ENCODE measurements around the gene CNTLN. TPM values are rescaled to one million over a fixed set of nuclear protein-coding genes. Genes with fewer than 3 reads are reported as not detected.

The CNTLN gene
- total RNA-seq, 1 donor from 2014 or later: 4.1 TPM

DNA sequence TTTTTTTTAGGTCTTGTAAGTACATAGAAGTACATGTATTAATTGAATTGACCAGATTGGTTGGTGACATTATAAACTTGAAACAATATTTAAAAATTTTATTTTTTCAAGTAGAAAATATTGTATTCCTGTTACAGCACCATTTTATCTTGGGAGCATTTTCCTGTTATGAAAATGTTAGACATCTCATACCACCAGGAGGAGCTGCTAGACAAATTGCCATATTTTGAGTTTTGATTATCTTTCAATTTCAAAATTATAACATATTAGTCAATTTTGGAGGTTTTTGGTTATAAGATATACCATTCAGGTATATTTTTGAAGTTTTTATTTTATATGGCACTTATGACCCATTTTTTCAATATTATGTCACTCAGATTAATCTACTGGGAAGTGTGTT, 84.4 kb downstream of the CNTLN start:
- no peaks in the 10 kb centered on the region for H3K27me3 ChIP-seq (ENCODE audit: control insufficient read depth, insufficient read depth, low read length)

DNA sequence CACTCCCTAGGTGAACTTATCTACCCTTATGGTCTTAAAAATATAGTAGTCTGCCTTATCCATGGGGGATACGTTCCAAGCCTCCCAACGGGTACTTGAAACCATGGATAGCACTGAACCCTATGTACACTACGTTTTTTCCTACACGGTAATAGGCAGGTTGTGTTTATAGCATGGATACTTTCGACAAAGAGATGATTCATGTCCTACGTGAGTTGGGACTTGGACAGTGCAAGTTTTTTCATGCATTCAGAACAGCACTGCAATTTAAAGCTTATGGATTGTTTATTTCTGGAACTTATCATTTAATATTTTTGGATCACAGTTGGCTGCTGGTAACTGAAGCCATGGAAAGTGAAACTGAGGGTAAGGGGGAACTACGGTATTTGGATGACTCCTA, 88.1 kb downstream of the CNTLN start:
- no peak for DNase-seq (ENCODE audit: low read depth)
- H3K36me3 ChIP-seq (ENCODE audit: control insufficient read depth, insufficient read depth, low read length): no peaks in the 10 kb centered on the region
- H3K4me3 ChIP-seq (ENCODE audit: low read depth, low read length): no peak overlapping the region
- no peaks in the 10 kb centered on the region for H3K27me3 ChIP-seq (ENCODE audit: control insufficient read depth, insufficient read depth, low read length)
- TF ChIP-seq, protein P1, sequence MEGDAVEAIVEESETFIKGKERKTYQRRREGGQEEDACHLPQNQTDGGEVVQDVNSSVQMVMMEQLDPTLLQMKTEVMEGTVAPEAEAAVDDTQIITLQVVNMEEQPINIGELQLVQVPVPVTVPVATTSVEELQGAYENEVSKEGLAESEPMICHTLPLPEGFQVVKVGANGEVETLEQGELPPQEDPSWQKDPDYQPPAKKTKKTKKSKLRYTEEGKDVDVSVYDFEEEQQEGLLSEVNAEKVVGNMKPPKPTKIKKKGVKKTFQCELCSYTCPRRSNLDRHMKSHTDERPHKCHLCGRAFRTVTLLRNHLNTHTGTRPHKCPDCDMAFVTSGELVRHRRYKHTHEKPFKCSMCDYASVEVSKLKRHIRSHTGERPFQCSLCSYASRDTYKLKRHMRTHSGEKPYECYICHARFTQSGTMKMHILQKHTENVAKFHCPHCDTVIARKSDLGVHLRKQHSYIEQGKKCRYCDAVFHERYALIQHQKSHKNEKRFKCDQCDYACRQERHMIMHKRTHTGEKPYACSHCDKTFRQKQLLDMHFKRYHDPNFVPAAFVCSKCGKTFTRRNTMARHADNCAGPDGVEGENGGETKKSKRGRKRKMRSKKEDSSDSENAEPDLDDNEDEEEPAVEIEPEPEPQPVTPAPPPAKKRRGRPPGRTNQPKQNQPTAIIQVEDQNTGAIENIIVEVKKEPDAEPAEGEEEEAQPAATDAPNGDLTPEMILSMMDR (IDR thresholded peaks at IDR 0.05; ENCODE audit: insufficient read depth, low read length, poor library complexity, severe bottlenecking): no peak

More for the DNA sequence above, 84.4 kb downstream of the CNTLN start:
- no peak for DNase-seq (ENCODE audit: low read depth)
- TF ChIP-seq, protein P1 (IDR thresholded peaks at IDR 0.05; ENCODE audit: insufficient read depth, low read length, poor library complexity, severe bottlenecking): no peak
- Histone ChIP-seq H3K36me3 (ENCODE audit: control insufficient read depth, insufficient read depth, low read length) (no peaks in the 10 kb centered on the region), H3K4me3 (ENCODE audit: low read depth, low read length) (no peak overlapping the region)

DNA sequence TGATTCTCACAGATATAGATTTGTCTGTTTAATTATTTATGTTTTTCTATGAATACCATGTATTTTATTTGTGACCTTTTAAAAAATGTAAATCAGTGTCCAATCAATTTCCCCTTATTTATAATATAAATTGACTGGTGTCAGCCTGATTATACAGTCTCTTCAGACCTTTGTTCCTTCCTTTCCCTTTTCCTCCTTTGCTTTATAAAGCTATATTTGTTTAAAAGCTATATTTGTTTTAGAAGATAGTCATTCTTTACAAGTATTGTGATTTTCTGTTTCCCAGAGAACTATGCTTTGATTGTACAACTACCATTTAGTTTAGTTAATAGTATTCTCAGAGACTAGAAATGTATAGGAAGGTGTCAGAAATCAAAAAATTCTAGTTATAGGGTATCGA, 90.6 kb downstream of the CNTLN start:
- TF ChIP-seq, protein P1 (IDR thresholded peaks at IDR 0.05; ENCODE audit: insufficient read depth, low read length, poor library complexity, severe bottlenecking): no peak
- Histone ChIP-seq H3K36me3 (ENCODE audit: control insufficient read depth, insufficient read depth, low read length) (no peaks in the 10 kb centered on the region), H3K27me3 (ENCODE audit: control insufficient read depth, insufficient read depth, low read length) (no peaks in the 10 kb centered on the region), H3K4me3 (ENCODE audit: low read depth, low read length) (no peak overlapping the region)
- DNase-seq (ENCODE audit: low read depth): no peak

DNA sequence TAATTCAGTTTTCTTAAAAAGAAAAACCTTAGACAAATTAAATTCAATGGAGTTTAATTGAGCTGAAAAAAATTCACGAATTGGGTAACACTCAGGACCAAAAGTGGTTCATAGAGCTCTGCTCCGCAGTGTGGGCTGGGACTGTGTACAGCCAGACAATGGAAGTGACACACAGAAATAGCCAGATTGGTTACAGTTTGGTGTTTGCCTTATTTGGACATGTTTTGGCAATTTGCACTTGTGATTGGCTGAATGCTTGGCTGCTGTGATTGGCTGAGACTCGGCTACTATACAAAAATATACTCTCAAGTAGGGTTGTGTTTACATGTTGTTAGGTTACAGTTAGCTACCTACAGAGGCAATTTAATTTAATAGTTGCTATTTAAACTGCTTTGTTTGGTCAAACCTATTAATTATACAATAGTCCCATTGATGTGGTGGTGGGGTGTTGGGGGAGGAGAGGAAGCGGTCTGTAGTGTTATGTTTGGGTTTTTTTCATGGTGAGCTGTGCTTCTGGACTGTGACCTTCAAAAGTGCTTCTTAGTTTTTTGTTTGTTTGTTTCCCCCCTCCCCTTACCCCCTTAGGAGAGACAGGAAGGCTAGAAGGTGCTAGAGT, 95.2 kb downstream of the CNTLN start:
- no peak for DNase-seq (ENCODE audit: low read depth)
- Histone ChIP-seq H3K27me3 (ENCODE audit: control insufficient read depth, insufficient read depth, low read length) (no peaks in the 10 kb centered on the region), H3K4me3 (ENCODE audit: low read depth, low read length) (no peak overlapping the region), H3K36me3 (ENCODE audit: control insufficient read depth, insufficient read depth, low read length) (no peaks in the 10 kb centered on the region)
- TF ChIP-seq, protein P1 (IDR thresholded peaks at IDR 0.05; ENCODE audit: insufficient read depth, low read length, poor library complexity, severe bottlenecking): no peak

DNA sequence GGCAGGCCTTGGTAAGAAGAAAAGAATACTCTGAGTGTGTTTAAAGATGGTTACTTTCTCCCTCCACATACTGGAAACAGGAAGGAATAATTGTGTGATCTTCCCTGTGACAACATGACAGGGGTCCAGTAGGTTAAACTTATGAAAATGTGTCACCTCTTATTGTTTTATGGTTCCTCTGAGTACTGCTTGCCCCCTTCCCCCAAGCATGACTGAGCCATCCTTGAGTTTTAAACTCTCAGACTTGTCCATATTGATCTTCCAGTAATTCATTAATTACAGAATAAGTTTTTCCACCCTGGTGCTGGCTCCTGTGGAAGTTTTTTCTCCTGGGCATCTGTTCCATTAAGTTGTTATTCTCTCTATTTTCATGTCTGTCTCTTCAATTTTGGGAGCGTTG, 95.8 kb downstream of the CNTLN start:
- Histone ChIP-seq H3K27me3 (ENCODE audit: control insufficient read depth, insufficient read depth, low read length) (no peaks in the 10 kb centered on the region), H3K4me3 (ENCODE audit: low read depth, low read length) (no peak overlapping the region), H3K36me3 (ENCODE audit: control insufficient read depth, insufficient read depth, low read length) (no peaks in the 10 kb centered on the region)
- TF ChIP-seq, protein P1 (IDR thresholded peaks at IDR 0.05; ENCODE audit: insufficient read depth, low read length, poor library complexity, severe bottlenecking): no peak
- no peak for DNase-seq (ENCODE audit: low read depth)

DNA sequence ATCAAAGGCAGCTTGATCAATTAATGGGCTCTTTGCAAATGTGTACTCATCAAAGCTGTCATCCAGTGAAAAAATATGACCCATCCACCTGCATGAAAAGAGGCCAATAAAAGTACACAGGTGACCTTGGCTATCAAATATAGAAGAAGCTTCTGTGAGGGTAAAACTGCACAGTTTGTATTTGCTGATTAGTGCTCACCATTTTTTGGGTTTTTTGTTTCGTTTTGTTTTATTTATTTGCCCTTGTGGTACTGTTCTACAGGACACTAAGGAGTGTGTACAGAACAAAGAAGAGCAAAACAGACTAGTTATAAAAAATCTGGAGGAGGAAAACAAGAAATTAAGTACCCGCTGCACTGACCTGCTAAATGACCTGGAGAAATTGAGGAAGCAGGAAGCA, 101.3 kb downstream of the CNTLN start:
- no peak overlapping the region for H3K4me3 ChIP-seq (ENCODE audit: low read depth, low read length)
- H3K27me3 ChIP-seq (ENCODE audit: control insufficient read depth, insufficient read depth, low read length): no peaks in the 10 kb centered on the region
- no peak for DNase-seq (ENCODE audit: low read depth)
- TF ChIP-seq, protein P1 (IDR thresholded peaks at IDR 0.05; ENCODE audit: insufficient read depth, low read length, poor library complexity, severe bottlenecking): no peak
- no peaks in the 10 kb centered on the region for H3K36me3 ChIP-seq (ENCODE audit: control insufficient read depth, insufficient read depth, low read length)
